Measurements from ENCODE around the gene S100A5.

GRCh38 chr1:153585006-153585405 is 44.3 kb upstream of the S100A5 start:
- no peak for TF ChIP-seq CTCF (conservative IDR thresholded peaks at IDR 0.05; ENCODE audit: low read length)
- TF ChIP-seq EZH2phosphoT487 (IDR thresholded peaks at IDR 0.05; ENCODE audit: borderline replicate concordance) = no peak
